ENCODE results near the gene TAF1B. TPM values are rescaled to one million over a fixed set of nuclear protein-coding genes. Genes with fewer than 3 reads are reported as not detected.
A peak's percentile ranks its signal among the peaks of the same experiment; 100 is the strongest.

TAF1B gene
- total RNA-seq, 1 experiment from 2014 or later = 52.8 TPM

DNA sequence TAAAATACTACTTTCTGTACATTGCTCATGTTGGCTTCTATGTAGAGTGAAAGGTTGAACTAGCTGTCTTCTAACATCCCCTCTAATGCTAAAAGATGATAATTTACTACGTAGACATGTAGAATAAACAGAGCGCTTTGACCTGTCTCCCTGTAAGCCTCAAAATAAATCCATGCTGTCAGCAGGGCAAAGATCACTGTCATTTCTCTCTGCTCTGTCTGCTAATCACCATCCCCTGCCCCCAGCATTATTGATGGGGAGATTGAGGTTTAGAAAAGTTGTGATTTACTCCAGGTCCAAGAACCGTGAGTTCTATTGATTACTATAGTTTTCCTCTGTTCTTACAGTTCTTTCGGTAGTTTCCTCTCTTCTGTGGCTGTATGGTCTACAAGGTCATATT, 69.2 kb downstream of the TAF1B start:
- DNase-seq (ENCODE audit: low spot score) = no peak
- Histone ChIP-seq H3K9me3 (ENCODE audit: low read depth, low read length, poor library complexity, severe bottlenecking) (no peaks in the 10 kb centered on the region), H3K27ac (ENCODE audit: low read depth, low read length, poor library complexity, severe bottlenecking) (no peak overlapping the region), H3K36me3 (ENCODE audit: insufficient read depth, low read length, poor library complexity, severe bottlenecking) (peaks cover 37% of the 10 kb centered on the region), H3K4me1 (ENCODE audit: insufficient read depth, low read length, poor library complexity, severe bottlenecking) (no peaks in the 10 kb centered on the region), H3K27me3 (replicated peaks; ENCODE audit: insufficient read depth, low read depth, low read length, poor library complexity) (no peaks in the 10 kb centered on the region), H3K4me3 (ENCODE audit: low read depth, low read length, poor library complexity, severe bottlenecking) (no peak overlapping the region)
- BruUV-seq (replicated peaks) = no TSS peak
- intact Hi-C loops (cut with micrococcal nuclease; ENCODE audit: unreplicated experiment) = no loop called here
- CTCF ChIA-PET = no interaction called here
- TF ChIP-seq EZH2 (IDR thresholded peaks at IDR 0.05; ENCODE audit: borderline replicate concordance, low read depth, low read length, poor library complexity, severe bottlenecking) = no peak
- TF ChIP-seq, protein P1, sequence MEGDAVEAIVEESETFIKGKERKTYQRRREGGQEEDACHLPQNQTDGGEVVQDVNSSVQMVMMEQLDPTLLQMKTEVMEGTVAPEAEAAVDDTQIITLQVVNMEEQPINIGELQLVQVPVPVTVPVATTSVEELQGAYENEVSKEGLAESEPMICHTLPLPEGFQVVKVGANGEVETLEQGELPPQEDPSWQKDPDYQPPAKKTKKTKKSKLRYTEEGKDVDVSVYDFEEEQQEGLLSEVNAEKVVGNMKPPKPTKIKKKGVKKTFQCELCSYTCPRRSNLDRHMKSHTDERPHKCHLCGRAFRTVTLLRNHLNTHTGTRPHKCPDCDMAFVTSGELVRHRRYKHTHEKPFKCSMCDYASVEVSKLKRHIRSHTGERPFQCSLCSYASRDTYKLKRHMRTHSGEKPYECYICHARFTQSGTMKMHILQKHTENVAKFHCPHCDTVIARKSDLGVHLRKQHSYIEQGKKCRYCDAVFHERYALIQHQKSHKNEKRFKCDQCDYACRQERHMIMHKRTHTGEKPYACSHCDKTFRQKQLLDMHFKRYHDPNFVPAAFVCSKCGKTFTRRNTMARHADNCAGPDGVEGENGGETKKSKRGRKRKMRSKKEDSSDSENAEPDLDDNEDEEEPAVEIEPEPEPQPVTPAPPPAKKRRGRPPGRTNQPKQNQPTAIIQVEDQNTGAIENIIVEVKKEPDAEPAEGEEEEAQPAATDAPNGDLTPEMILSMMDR (conservative IDR thresholded peaks at IDR 0.05; ENCODE audit: low read depth, low read length) = no peak
- POLR2A ChIA-PET (ENCODE audit: low non-redundant PET) = interaction anchor here (0.6 kb wide), 1 partner anchor 69 kb away, joined by 3 read pairs; no protein-coding TSS in a partner anchor

DNA sequence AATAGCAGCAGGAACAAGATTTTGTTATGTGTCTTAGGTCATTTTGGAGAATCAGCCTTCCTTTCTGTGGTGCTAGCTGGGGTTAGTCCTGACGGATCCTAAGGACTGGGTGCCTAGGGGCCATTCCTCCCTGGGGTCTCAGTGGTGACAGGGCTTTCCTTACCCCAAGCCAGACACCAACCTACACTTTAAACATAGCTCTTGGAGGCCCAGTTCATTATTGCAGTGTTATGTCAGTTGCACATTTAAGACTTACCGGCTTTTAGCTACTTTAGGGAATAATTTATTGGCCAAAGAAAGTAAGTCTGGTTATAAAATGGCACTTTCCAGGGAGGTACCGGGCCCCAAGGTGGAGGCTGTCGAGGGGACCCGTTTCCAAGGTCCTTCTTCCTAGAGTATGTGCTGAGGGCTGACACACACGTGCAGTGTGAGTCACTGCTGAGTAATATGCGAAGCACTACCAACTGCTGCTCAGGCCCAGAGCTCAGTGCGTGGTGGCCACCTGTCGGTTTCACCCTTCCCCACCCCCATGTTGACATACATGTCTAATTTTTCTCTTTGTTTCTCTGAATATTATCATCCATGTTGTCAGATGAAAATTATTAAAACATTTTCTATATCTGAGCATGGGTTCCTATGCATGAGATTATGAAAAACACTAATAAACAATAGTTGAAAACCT, 71.3 kb downstream of the TAF1B start:
- Histone ChIP-seq H3K4me1 (ENCODE audit: insufficient read depth, low read length, poor library complexity, severe bottlenecking) (no peaks in the 10 kb centered on the region), H3K27me3 (replicated peaks; ENCODE audit: insufficient read depth, low read depth, low read length, poor library complexity) (no peaks in the 10 kb centered on the region), H3K4me3 (ENCODE audit: low read depth, low read length, poor library complexity, severe bottlenecking) (no peak overlapping the region), H3K27ac (ENCODE audit: low read depth, low read length, poor library complexity, severe bottlenecking) (no peak overlapping the region), H3K36me3 (ENCODE audit: insufficient read depth, low read length, poor library complexity, severe bottlenecking) (peaks cover 44% of the 10 kb centered on the region), H3K9me3 (ENCODE audit: low read depth, low read length, poor library complexity, severe bottlenecking) (no peaks in the 10 kb centered on the region)
- ChIA-PET POLR2A (ENCODE audit: low non-redundant PET) (no interaction called here), CTCF (no interaction called here)
- intact Hi-C loops (cut with micrococcal nuclease; ENCODE audit: unreplicated experiment) = no loop called here
- no peak for TF ChIP-seq EZH2 (IDR thresholded peaks at IDR 0.05; ENCODE audit: borderline replicate concordance, low read depth, low read length, poor library complexity, severe bottlenecking)
- TF ChIP-seq, protein P1 (conservative IDR thresholded peaks at IDR 0.05; ENCODE audit: low read depth, low read length) = no peak
- peak; percentile 33 for DNase-seq (ENCODE audit: low spot score)
- no TSS peak for BruUV-seq (replicated peaks)

DNA sequence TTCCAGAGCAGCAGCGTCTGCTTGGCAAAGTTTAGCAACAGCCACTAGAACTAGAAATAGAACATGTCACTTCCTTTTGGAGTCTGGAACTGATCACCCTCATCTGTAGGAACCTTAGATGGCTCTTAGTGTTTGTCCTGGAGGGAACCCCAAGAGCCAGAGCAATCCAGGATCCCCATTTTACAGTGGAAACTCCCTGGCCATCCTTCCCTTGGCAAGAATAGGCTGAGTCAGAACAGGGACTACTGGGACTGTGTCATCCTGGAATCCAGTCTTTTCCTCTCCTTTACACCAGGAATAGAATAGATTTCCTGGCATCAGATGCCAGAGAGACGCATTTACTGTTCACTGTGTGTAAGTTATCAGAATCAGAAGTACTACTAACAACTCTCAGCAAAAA, 75.0 kb downstream of the TAF1B start:
- ChIA-PET POLR2A (ENCODE audit: low non-redundant PET) (no interaction called here), CTCF (no interaction called here)
- no peaks in the 10 kb centered on the region for H3K27me3 ChIP-seq (replicated peaks; ENCODE audit: insufficient read depth, low read depth, low read length, poor library complexity)
- BruUV-seq (replicated peaks) = no TSS peak
- intact Hi-C loops (cut with micrococcal nuclease; ENCODE audit: unreplicated experiment) = no loop called here
- H3K27ac ChIP-seq (ENCODE audit: low read depth, low read length, poor library complexity, severe bottlenecking) = no peak overlapping the region
- peaks cover 41% of the 10 kb centered on the region for H3K36me3 ChIP-seq (ENCODE audit: insufficient read depth, low read length, poor library complexity, severe bottlenecking)
- TF ChIP-seq, protein P1 (conservative IDR thresholded peaks at IDR 0.05; ENCODE audit: low read depth, low read length) = no peak
- TF ChIP-seq EZH2 (IDR thresholded peaks at IDR 0.05; ENCODE audit: borderline replicate concordance, low read depth, low read length, poor library complexity, severe bottlenecking) = no peak
- DNase-seq (ENCODE audit: low spot score) = no peak
- no peak overlapping the region for H3K4me3 ChIP-seq (ENCODE audit: low read depth, low read length, poor library complexity, severe bottlenecking)
- no peaks in the 10 kb centered on the region for H3K4me1 ChIP-seq (ENCODE audit: insufficient read depth, low read length, poor library complexity, severe bottlenecking)
- H3K9me3 ChIP-seq (ENCODE audit: low read depth, low read length, poor library complexity, severe bottlenecking) = no peaks in the 10 kb centered on the region
